CD4-positive, alpha-beta T cell treated with Interleukin-4 for 4 hours (primary cell): ENCODE data around the gene CLEC16A.

ENCODE experiments used
- DNase-seq: peaks from one replicate; pipeline ENCODE4 v3.0.0-alpha.2; 2020

Gene CLEC16A

DNA sequence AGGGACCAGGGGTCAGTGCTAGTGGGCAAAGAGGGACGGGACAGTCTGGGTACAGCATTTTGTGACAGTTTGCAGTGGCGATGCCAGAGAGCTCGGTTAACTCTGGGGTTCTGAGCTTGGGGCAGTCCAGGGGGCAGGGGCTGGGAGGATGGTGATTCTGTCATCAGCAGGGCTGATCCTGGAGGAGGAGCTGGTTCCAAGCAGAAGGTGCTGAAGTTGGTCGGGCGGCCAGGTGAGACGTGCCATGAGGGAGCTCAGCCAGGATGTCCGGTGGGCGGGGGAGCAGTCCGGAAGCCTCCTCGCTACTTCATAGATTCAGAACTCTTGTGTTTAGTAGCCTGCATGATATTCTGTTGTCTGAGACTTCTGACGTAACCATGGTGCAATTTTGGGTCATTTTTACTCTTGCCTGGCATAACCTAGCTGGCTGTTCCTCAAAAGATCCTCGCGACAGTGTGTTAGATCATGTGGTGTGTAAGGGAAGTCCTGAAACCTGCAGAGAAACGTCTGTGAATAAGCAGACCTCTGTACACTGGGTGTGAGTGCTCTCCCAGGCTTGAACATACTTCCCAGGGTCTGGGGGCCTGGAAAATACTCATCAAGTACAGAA lies 122.0 kb downstream of the CLEC16A start:
- DNase-seq = no peak

DNA sequence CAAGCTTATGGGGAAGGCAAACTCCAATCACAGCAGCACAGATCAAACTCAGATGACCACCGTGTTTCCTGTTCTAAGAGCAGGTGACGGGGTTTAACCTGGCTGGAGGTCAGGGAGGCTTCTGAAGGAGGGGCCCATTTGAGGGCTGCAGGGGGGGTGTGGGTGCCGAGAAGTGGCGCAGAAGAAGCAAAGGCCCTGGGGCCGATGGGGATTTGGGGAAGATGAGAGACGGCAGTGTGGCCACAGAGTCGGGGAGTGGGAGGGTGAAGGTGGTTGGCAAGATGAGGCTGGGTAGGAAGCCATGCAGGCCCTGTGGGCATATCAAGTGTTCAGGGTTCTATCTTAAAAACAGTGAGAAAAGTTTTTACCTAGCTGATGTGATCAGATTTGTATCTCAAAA lies 122.9 kb downstream of the CLEC16A start:
- DNase-seq = no peak

DNA sequence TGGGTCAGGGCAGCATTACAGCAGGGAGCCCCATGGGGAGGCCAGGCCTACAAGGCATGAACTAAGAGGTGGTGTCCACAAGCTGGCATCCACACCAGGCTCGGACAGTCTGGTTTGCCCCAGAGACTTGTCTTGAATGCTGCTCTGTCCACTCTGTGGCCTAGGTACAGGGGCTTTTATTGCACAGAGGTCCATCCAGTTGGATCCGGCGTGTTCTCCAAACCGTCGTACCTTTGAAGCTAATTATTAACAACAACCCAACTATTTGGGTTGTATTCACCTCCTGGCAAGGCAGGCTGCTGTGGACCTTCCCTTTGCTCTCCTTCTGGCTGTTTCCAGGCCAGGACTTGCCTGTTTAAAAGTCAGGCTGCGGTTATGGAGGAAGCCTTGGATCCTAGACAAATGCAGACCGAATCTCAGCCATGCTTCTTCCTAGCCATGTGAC lies 123.4 kb downstream of the CLEC16A start:
- no peak for DNase-seq

DNA sequence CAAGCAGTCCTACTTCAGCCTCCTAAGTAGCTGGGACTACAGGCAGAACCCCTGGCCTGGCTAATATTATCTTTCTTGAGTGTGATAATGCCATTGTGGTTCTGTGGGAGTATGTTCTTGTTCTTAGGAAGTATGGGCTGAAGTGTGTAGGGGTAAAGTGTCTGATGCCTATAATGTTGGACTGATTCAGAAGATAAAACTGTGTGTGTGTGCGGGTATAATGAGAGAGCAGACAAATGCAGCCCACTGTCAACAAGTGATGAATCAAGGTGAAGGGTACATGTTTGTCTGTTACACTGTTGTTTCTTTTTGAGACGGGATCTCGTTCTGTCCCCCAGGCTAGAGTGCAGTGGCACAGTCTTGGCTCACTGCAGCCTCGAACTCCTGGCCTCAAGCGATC lies 127.5 kb downstream of the CLEC16A start:
- no peak for DNase-seq

DNA sequence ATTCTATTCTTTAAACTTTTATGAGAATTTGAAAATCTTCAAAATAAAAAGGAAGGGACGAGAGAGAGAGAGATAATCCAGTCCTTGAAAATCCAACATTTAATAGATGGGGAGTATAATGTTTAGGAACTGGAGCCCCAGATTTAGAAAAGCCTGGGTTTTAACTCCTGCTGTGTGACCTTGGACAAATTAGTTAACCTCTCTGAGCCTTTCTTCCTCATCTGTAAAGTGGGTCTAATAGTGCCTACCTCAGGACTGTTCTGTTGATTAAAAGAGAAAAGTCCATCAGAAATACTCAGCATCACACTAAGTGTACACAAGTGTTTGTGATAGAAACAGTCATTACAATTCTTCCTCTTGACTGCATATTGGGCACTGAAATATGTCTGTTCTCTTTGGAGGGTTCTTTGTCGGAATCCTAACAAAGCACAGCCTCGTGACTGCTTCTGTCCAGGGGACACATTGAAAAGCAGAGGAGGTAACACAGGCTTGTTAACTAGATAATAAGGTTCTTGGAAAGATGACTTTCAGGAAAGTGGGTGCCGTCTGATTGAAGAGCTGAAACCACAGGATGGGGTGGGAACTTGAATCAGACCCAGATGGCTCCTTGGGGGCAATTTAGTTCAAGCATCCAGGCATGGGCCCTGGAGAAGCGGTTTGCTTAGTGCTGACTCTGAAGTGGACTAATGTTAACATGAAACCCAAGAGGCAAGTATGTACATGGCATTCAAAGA lies 128.2 kb downstream of the CLEC16A start:
- no peak for DNase-seq

DNA sequence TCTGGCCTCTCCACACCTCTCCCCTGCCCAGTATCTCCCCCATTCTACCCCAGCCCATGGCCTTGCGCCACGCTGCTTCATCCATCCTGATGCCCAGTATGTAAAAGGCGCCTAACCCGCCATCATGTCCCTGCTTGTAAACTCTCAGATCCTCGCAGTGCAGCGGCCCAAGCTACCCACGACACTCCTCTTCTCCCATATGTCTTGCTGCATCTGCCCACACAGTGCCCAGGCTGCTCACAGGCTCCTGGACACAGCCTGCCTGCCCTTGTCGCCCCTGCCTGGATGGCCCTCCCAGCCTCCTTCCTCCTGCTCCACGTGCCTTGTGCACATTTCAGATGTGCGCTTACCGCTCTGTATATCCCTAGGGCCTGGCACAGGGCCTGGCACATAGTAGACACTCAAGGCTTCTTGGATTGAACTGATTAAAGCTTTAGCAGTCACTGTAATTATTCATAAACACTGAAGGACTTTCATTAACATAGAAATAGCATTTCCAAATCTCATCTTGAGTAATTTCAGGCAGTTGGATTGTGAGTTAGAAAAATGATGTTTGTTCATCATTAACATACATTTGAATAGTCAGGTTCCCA lies 129.1 kb downstream of the CLEC16A start:
- DNase-seq = no peak

DNA sequence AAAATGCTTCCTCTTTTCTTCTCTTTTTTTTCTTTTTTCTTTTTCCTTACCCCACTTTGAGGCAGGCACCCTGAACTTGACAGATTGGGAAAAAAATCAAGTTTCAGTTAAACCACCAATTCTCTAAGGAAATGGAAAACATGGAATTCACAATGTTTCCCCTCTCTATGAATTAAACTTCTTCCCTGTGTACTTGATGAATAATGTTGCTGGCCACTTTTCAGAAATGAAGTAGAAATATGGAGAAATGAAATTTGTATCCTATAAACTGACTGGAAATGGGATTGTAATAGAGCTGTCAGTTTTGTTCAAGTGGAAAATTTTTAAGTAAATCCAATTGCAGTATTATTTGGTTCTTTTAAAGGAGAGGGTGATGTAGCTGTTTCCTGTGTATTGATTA lies 129.8 kb downstream of the CLEC16A start:
- DNase-seq = no peak

DNA sequence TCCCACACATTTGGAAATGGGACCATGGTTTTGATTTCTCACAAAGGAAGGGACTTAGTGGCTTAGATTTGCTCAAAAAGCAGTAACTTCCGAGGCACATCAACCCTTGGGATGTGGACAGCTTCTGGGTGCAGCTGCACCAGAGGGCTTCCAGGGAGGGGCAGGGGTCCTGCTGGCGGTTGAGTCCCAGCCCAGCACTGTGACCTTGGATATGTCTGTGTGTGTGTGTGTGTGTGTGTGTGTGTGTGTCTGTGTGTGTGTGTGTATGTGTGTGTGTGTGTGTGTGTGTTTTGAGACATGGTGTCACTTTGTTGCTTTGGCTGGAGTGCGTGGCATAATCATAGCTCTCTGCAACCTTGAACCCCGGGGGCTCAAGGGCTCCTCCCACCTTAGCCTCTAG lies 130.8 kb downstream of the CLEC16A start:
- DNase-seq = no peak

DNA sequence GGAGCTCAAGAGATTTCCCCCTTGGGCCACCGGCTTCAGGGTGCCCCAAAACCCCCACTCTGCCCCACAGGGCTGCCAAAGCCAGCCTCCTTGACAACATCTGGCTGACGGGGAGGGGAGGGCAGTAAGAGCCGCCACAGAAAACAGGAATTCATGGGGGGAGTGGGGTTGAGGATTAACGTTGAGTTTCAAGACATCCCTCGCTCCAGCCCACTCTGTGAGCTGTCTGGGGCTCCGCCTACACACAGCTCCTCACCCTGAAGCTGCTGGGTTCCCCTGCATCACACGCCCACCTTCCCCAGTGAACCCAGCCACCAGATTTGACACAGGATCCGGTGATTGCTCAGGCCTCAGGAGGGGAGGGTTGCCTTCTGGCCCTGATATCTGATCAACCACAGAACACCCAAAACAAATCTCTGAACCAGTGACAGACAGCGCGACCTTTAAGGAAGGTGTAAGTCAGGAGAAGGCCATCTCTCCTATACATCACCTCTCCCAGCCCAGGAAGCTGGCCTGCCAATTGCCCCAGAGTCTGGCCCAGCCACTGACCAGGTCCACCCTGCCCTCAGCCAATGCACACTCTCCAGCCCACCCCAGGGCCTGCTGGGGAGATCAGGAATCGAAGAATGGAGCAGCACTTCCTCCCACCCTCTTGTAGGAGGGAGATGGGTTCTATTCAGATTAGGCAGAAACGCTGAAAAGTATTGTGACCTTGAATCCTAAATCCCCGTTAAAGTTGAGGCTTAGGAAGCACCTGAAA lies 132.1 kb downstream of the CLEC16A start:
- DNase-seq = no peak

DNA sequence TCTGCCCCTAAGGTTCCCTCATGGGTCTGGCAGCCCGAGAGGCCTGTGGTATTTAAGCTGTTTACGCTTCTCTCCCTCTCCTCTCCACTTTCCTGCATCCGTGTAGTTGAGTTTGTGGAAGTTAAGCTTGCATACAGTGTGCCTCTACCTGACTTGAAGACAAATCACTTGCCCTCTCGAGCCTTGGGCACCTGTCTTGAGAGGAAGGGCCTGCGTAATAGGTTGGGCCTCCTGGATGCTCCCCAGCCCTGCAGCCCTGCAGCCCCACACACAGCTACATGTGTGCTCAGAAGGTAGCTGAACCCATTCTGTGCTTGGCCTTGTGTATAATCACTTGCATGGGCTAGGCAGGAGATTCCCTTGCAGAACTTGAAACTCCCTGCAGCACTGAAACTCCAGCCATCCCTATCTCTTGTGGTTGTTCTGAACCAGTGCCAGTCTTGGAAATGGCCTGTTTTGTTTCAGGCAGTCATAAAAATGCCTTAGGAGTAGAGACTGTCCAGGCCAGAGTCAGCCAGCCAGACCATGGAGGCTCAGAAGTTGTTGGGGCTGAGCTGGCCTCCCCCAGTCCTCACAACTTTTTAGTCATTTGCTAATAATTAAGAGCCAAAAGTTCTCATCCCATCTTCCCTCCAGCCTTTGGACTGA lies 134.6 kb downstream of the CLEC16A start:
- DNase-seq = no peak

DNA sequence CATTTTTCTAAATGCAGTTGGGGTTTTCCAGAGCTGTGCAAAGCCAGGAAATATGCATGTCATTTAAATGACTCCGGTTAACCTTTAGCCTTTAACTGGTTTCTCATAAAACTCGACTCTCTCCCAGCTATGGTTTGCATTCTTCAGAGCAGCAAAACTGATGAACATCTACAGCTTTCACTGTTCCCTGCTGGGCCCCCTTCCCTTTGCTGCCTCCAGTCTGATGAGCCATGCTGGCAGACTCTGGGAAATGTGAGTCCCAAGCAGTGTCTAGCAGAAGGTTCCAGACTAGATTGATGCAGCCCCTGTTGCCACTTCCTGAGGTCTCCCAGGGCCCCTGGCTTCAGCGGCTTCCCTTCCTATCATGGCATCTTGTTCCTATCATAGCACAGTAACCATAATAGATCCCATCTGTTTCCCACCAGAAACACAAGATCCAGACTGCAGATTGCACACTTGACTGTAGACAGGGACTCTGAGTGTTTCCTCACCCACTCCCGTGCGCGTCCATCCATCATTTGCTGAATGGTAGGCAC lies 135.4 kb downstream of the CLEC16A start:
- DNase-seq = no peak

DNA sequence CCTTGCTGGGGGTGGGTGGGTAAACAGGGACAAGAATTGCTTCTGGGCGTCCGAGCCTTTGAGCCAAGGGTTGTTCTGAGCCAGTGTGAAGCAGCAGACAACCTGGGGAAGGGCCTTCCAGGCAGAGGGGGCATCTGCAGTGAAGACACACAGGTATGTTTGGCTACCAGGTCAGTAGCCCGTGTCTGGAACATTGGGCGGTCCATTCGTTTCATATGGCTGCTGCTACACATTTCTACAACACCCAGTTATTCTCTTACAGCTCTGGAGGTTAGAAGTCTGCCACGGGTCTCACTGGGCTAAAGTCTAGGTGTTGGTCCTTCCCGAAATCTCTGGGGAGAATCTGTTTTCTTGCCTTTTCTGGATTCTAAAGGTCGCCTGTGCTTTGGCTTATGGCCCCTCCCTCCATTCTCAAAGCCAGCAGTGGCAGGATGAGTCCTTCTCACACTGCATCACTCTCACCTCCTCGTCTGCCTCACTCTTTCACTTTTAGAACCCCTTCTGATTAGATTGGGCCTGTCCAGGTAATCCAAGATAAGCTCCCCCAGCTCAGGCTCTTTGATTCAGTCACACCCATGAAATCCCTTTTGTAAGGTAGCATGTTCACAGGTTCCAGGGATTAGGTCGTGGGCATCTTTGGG lies 136.1 kb downstream of the CLEC16A start:
- DNase-seq = no peak

DNA sequence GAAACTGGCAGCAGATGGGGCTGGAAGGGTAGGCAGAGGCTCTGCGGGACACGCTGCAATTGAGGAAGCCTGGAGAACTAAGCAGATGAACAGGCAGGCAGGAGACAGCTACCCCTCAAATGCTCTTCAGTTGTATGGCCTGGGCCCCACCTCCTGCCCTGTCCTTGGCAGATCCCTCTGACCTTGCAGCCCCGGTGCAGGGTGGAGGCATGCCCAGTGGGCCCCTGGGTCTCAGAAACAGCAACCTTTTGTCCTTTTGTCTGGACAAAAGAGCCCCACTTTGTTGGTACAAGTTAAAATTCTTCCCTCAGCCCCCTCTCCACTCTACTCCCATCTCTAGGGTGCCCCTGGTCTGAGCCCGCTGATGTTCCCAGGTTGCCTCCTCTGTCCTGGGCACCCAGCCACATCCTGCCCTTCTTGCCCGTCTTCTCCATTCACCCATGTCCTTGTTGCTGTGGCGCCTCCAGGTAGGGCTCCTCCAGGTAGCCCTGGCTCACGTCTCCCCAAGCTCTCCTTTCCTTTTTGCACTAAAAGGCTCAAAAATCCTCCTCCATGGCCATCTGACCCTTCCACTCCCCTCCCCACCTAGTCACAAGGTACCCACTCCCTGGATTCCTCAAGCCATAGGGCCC lies 136.8 kb downstream of the CLEC16A start:
- no peak for DNase-seq

DNA sequence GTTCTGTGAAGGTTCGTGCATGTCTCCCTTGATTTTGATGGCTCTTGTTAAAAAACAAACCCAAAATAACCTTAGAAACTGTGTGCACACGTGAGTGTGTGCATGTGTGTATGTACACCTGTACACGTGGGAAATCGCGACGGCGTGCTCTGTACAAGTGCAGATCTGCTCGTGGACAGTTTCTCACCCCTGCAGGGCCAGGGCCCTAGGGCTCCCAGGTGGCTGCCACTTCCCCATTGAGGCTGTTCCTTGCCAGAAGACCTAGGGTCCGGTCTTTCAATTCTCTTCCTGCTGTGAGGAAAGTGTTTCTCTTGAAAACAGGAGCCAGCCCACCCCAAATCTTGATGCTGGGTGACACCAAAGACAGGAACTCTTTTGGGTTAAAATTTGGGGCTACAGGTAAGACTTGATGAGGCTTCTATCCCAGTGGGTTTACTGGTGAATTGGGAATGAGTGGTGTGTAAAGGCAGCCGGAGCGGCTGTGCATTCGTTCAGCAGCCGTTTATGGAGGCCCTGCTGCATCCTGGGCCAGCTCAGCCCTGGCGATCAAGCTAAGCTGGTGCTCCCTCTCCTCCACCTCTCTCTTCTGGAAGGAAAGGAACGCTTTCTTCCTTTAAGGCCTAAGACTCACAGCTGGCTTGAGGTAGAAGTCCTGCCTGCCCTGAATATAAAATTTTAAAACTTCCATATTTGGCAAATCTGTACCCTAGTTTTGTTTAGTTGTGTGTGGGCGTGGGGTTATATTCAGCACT lies 137.9 kb downstream of the CLEC16A start:
- no peak for DNase-seq

DNA sequence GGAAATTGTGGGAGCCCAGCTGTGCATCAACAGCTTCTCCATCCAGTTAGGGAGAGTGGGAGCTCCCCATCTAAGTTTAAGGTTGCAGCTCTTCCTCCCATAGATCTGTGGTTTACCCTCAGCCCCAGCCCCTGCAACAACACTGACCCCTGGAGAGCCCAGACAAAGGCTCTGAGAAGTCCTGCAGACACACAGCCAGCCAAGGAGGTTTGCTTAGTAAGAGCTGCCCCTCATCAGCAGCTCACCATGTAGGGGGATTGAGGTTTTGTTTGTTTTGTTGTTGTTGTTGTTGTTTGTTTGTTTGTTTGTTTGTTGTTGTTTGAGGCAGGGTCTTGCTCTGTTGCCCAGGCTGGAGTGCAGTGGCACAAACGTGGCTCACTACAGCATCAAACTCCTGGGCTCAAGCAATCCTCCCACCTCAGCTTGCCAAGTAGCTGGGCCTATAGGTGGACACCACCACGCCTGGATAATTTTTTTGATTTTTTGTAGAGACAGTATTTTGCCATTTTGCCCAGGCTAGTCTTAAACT lies 138.6 kb downstream of the CLEC16A start:
- DNase-seq = no peak

DNA sequence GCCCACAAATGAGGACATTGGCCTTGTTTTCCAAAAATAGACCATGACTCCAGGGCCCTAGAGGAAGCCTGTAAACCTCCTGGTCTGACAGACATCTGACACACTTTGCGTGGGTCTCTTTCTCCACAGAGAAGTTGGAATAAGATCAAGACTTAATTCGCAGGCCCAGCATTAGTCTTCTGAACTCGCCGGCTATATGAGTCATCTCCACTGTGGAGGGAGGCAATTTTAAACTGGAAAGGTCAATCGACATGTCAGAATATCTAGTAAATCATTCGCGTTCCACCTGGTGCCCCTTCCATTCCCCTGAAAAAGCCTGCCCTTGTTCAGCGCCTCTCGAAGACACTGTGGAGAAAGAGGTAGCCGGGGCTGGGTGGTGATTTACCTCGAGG lies 140.1 kb downstream of the CLEC16A start:
- DNase-seq = no peak

DNA sequence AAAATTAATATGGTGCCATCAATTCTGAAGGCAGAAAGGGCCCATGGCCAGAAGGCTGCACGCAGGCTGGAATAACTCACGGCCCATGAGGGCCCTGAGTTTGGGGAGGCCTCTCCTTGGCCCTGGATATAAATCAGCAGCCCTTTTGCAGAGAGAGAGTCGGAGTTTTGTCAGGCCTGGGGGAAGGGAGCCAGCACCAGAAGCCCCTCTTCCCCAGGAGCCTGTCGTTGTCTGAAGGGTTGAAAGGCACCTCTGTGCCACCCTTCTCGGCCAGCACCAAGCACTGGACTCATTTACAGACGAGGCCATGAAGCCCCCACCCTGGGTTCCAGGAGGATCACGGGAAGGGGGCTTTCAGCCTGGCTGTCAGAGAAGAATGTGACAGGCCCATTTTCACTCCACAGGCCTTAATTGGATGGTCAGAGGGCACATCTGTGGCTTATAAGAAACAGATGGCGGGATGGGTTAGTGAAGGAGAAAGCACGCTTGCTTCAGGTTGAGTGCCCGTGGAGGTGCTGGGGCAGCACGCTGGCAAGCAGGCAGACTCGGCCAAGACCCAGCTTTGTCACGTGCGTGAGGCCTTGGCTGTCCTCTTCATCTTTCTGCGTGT lies 140.6 kb downstream of the CLEC16A start:
- DNase-seq = no peak

DNA sequence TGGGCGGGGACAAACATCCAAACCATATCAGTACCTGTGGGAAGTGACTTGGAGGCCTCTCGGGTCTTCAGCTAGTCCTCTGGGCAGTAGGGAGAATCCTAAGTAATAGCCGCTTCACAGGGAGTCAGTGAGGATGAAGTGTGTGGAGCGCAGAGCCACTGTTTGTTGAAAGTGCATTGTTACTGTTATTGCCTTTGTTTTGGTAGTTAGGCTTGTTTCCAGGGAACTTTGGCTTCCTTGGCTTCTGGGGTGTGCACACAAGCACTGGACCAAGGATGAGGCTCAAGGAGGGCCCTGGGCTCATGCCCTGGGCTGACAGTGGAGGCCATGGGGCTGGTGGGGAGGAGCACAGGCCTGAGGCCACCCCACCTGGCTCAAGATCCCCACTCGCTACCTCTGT lies 141.6 kb downstream of the CLEC16A start:
- DNase-seq = no peak

DNA sequence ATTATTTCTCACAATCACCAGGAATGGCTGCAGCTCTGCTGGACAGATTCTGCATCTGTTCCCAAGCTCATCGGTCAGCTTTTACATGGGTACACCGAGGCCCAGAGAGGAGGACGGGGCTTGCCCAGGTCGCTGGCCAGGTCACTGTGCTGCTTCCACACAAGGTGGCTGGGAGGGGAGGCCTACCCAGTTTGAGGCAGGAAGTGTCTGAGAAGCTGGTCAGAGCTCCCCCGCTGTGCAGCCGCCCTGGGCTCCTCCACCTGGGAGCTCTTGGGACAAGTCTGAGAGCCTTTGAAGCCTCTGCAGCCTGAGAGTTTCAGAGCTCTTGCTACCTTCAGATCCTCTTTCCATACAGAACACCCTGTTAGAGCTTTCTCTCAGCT lies 143.3 kb downstream of the CLEC16A start:
- DNase-seq = no peak

DNA sequence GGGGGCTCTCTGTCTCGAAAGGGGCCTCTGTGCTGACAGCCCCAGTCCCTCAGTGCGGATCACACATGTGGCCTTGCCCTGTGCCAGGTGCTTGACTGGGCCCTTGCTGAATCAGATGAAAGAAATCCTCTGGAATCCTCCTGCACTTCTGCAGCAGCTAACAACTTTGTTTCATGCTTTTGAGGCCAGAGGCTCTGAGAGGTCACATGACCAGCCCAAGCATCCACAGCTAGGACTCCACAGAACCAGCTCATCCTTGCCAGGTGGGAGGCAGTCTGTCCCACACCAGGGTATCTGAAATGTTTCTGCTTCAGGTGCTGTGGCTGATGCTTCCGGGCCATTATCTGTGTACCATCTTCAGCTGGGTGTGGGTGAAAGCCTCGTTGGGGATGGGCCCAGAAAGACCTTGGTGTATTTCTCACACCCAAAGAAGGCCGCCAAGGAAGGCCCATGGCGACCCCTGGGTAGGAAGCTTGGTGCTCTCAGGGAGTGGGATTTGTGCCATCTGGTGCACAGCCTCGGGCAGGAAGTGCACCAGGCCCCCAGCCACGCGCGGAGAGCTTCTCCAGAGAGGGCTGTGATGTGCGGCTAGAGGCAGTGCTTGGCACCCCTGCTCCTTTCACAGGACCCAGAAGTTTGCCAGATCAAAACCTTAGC lies 143.8 kb downstream of the CLEC16A start:
- peak; percentile 22 for DNase-seq
